ENCODE data around the gene ACP7.

The ACP7 gene

DNA sequence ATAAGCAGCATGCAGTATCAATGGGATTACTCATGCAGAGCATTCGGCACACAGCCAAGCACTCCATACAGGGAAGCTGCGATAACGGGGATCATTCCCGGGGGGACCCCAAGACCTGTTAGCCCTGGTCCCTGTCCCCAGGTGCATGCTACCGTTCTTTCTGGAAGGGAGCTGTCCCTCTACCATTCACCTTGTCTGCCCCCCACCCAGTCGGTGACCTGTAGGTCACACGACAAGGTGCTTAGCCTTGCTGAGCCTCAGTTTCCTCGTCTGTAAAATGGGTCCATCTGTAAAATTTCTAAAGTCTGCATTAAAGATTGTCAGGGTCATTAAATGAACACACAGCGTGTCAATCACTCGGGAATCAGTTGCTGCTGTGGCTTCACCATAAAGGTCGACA is 6.8 kb upstream of the ACP7 start:
- Histone ChIP-seq H3K36me3 (ENCODE audit: insufficient read depth, low read length) (no peaks in the 10 kb centered on the region), H3K4me1 (ENCODE audit: control insufficient read depth, insufficient read depth, low read length, unreplicated experiment) (peaks cover 27% of the 10 kb centered on the region), H3K27me3 (ENCODE audit: insufficient read depth, low read length) (no peaks in the 10 kb centered on the region), H2AFZ (ENCODE audit: low read length, unreplicated experiment) (no peak overlapping the region), H3K4me3 (ENCODE audit: low read depth, low read length) (no peak overlapping the region), H3K27ac (ENCODE audit: low read depth, low read length) (no peak overlapping the region), H3K79me2 (ENCODE audit: control insufficient read depth, insufficient read depth, low read length, unreplicated experiment) (no peaks in the 10 kb centered on the region)

GRCh38 chr19:39078436-39079200 is 5.5 kb upstream of the ACP7 start:
- Histone ChIP-seq H3K36me3 (ENCODE audit: insufficient read depth, low read length) (no peaks in the 10 kb centered on the region), H3K27ac (ENCODE audit: low read depth, low read length) (peak overlapping the region; percentile 99), H3K4me3 (ENCODE audit: low read depth, low read length) (no peak overlapping the region), H3K27me3 (ENCODE audit: insufficient read depth, low read length) (no peaks in the 10 kb centered on the region), H3K4me1 (ENCODE audit: control insufficient read depth, insufficient read depth, low read length, unreplicated experiment) (peaks cover 17% of the 10 kb centered on the region), H2AFZ (ENCODE audit: low read length, unreplicated experiment) (no peak overlapping the region), H3K79me2 (ENCODE audit: control insufficient read depth, insufficient read depth, low read length, unreplicated experiment) (no peaks in the 10 kb centered on the region)

DNA sequence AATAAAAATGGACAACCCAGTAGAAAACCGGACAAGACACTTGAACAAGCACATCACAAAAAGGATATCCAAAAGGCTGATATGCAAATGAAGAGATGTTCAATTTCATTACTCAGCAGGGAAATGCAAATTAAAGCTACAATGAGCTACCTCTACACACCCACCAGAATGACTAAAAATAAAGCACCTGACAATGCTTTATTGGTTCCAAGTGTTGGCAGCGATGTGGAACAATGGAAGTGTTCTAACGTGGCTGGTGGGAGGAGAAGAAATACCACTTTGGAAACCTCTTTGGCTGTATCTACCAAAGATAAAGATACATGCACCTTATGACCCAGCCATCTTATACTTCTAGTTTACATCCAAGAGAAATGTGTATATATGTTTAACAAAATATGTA is 3.7 kb upstream of the ACP7 start:
- no peak overlapping the region for H3K27ac ChIP-seq (ENCODE audit: low read depth, low read length)
- no peaks in the 10 kb centered on the region for H3K36me3 ChIP-seq (ENCODE audit: insufficient read depth, low read length)
- peaks cover 7% of the 10 kb centered on the region for H3K4me1 ChIP-seq (ENCODE audit: control insufficient read depth, insufficient read depth, low read length, unreplicated experiment)
- no peak overlapping the region for H2AFZ ChIP-seq (ENCODE audit: low read length, unreplicated experiment)
- H3K4me3 ChIP-seq (ENCODE audit: low read depth, low read length): no peak overlapping the region
- no peaks in the 10 kb centered on the region for H3K27me3 ChIP-seq (ENCODE audit: insufficient read depth, low read length)
- H3K79me2 ChIP-seq (ENCODE audit: control insufficient read depth, insufficient read depth, low read length, unreplicated experiment): no peaks in the 10 kb centered on the region

GRCh38 chr19:39082167-39082566 is 2.0 kb upstream of the ACP7 start:
- H3K27ac ChIP-seq (ENCODE audit: low read depth, low read length): no peak overlapping the region
- no peak overlapping the region for H2AFZ ChIP-seq (ENCODE audit: low read length, unreplicated experiment)
- H3K4me3 ChIP-seq (ENCODE audit: low read depth, low read length): no peak overlapping the region
- no peaks in the 10 kb centered on the region for H3K36me3 ChIP-seq (ENCODE audit: insufficient read depth, low read length)
- peaks cover 7% of the 10 kb centered on the region for H3K4me1 ChIP-seq (ENCODE audit: control insufficient read depth, insufficient read depth, low read length, unreplicated experiment)
- no peaks in the 10 kb centered on the region for H3K79me2 ChIP-seq (ENCODE audit: control insufficient read depth, insufficient read depth, low read length, unreplicated experiment)
- H3K27me3 ChIP-seq (ENCODE audit: insufficient read depth, low read length): no peaks in the 10 kb centered on the region

DNA sequence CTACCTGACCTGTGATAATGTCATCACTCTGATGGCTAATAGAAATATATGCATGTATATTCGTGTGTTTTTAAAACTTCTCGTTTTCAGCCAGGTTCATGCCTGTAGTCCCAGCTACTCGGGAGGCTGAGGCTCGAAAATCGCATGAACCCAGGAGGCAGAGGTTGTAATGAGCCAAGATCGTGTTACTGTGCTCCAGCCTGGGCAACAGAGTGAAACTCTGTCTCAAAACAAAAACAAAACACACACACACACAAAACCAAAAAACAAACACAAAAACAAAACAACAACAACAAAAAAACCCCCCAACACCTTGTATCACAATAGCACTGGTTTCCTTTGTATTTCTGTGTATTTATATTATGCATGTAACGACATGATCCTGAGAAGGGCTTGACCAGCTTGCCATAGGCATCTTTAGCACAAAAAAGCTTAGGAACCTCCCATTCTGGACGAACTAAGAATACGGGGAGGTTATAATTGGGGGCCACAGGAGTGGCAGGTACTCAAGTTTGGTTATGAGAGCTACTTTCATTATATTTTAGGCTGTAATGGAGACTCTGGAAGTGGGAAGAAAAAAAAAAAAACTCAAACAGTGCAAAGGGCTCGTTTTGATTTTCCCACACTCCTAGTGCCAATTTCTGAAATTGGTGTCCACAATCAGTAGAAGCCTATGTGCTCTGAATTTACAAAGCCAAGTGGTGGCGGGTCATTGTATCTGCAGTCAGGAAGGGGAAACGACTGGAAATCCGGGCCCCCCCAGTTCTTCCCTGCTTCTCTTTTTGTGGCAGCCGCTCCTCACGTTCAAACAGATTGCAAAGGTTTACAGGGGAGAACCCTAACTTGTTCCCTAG is 1.2 kb upstream of the ACP7 start:
- Histone ChIP-seq H2AFZ (ENCODE audit: low read length, unreplicated experiment) (peak overlapping the region; percentile 8), H3K27ac (ENCODE audit: low read depth, low read length) (no peak overlapping the region), H3K4me1 (ENCODE audit: control insufficient read depth, insufficient read depth, low read length, unreplicated experiment) (peaks cover 7% of the 10 kb centered on the region), H3K27me3 (ENCODE audit: insufficient read depth, low read length) (no peaks in the 10 kb centered on the region), H3K36me3 (ENCODE audit: insufficient read depth, low read length) (no peaks in the 10 kb centered on the region), H3K79me2 (ENCODE audit: control insufficient read depth, insufficient read depth, low read length, unreplicated experiment) (no peaks in the 10 kb centered on the region), H3K4me3 (ENCODE audit: low read depth, low read length) (peak overlapping the region; percentile 65)

DNA sequence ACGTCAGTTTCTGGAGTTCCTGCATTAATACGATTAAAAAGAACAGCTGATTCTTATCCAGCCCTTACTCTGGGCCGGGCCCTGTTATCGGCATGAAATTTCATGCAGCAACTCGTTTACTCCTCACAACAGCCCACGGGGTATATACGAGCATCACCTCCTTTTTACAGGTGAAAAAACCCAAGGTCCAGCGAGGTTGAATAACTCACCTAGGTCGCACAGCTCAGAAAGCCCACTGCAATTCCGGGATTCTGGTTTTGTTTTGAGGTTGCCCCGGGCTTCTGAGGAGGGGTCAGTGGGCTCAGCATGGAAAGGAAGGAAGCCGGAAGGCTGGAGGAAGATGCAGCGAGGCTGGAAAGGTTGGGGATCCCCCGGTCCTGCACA is 577 bp upstream of the ACP7 start:
- no peaks in the 10 kb centered on the region for H3K79me2 ChIP-seq (ENCODE audit: control insufficient read depth, insufficient read depth, low read length, unreplicated experiment)
- peak overlapping the region; percentile 65 for H3K4me3 ChIP-seq (ENCODE audit: low read depth, low read length)
- H3K36me3 ChIP-seq (ENCODE audit: insufficient read depth, low read length): no peaks in the 10 kb centered on the region
- peak overlapping the region; percentile 8 for H2AFZ ChIP-seq (ENCODE audit: low read length, unreplicated experiment)
- H3K4me1 ChIP-seq (ENCODE audit: control insufficient read depth, insufficient read depth, low read length, unreplicated experiment): peaks cover 7% of the 10 kb centered on the region
- no peak overlapping the region for H3K27ac ChIP-seq (ENCODE audit: low read depth, low read length)
- H3K27me3 ChIP-seq (ENCODE audit: insufficient read depth, low read length): no peaks in the 10 kb centered on the region

- Histone ChIP-seq H2AFZ (ENCODE audit: low read length, unreplicated experiment) (peak overlapping the region; percentile 53), H3K27ac (ENCODE audit: low read depth, low read length) (no peak overlapping the region), H3K4me3 (ENCODE audit: low read depth, low read length) (peak overlapping the region; percentile 79), H3K4me1 (ENCODE audit: control insufficient read depth, insufficient read depth, low read length, unreplicated experiment) (no peaks in the 10 kb centered on the region), H3K27me3 (ENCODE audit: insufficient read depth, low read length) (no peaks in the 10 kb centered on the region), H3K79me2 (ENCODE audit: control insufficient read depth, insufficient read depth, low read length, unreplicated experiment) (no peaks in the 10 kb centered on the region), H3K36me3 (ENCODE audit: insufficient read depth, low read length) (no peaks in the 10 kb centered on the region)
Measured at GRCh38 chr19:39084732-39085080, 538 bp downstream of the ACP7 start.

GRCh38 chr19:39085392-39085791 is 1.2 kb downstream of the ACP7 start:
- no peaks in the 10 kb centered on the region for H3K79me2 ChIP-seq (ENCODE audit: control insufficient read depth, insufficient read depth, low read length, unreplicated experiment)
- H3K27ac ChIP-seq (ENCODE audit: low read depth, low read length): no peak overlapping the region
- no peaks in the 10 kb centered on the region for H3K27me3 ChIP-seq (ENCODE audit: insufficient read depth, low read length)
- H3K4me3 ChIP-seq (ENCODE audit: low read depth, low read length): no peak overlapping the region
- no peak overlapping the region for H2AFZ ChIP-seq (ENCODE audit: low read length, unreplicated experiment)
- H3K36me3 ChIP-seq (ENCODE audit: insufficient read depth, low read length): no peaks in the 10 kb centered on the region
- no peaks in the 10 kb centered on the region for H3K4me1 ChIP-seq (ENCODE audit: control insufficient read depth, insufficient read depth, low read length, unreplicated experiment)

DNA sequence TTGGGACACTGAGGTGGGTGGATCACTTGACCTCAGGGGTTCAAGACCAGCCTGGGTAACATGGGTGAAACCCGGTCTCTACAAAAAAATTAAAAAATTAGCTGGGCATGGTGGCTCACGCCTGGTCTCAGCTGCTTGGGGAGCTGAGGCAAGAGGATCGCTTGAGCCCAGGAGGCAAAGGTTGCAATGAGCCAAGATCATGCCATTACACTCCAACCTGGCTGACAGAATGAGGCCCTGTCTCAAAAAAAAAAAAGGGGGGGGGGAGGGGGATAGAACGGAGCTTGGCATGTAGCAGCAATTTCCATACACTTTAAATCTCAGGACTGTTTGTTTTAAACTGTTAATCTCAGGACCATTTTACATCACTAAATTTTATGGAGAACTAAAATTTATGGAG is 2.2 kb downstream of the ACP7 start:
- Histone ChIP-seq H3K27me3 (ENCODE audit: insufficient read depth, low read length) (no peaks in the 10 kb centered on the region), H3K36me3 (ENCODE audit: insufficient read depth, low read length) (no peaks in the 10 kb centered on the region), H3K27ac (ENCODE audit: low read depth, low read length) (no peak overlapping the region), H3K4me1 (ENCODE audit: control insufficient read depth, insufficient read depth, low read length, unreplicated experiment) (no peaks in the 10 kb centered on the region), H3K4me3 (ENCODE audit: low read depth, low read length) (no peak overlapping the region), H2AFZ (ENCODE audit: low read length, unreplicated experiment) (no peak overlapping the region), H3K79me2 (ENCODE audit: control insufficient read depth, insufficient read depth, low read length, unreplicated experiment) (no peaks in the 10 kb centered on the region)

GRCh38 chr19:39087907-39088686 is 3.9 kb downstream of the ACP7 start:
- Histone ChIP-seq H3K27ac (ENCODE audit: low read depth, low read length) (no peak overlapping the region), H3K79me2 (ENCODE audit: control insufficient read depth, insufficient read depth, low read length, unreplicated experiment) (no peaks in the 10 kb centered on the region), H3K27me3 (ENCODE audit: insufficient read depth, low read length) (no peaks in the 10 kb centered on the region), H3K4me1 (ENCODE audit: control insufficient read depth, insufficient read depth, low read length, unreplicated experiment) (no peaks in the 10 kb centered on the region), H2AFZ (ENCODE audit: low read length, unreplicated experiment) (no peak overlapping the region), H3K36me3 (ENCODE audit: insufficient read depth, low read length) (no peaks in the 10 kb centered on the region), H3K4me3 (ENCODE audit: low read depth, low read length) (no peak overlapping the region)
